ENCODE data around the gene FXR2. TPM values are rescaled to one million over a fixed set of nuclear protein-coding genes. Genes with fewer than 3 reads are reported as not detected.

The FXR2 gene
- total and polyA plus RNA-seq, 8 donors, result 30.6 to 47.5 (median 37.0) TPM

GRCh38 chr17:7634384-7634783 is 19.7 kb upstream of the FXR2 start:
- Histone ChIP-seq H3K4me3 (no peak overlapping the region), H3K27me3 (no peaks in the 10 kb centered on the region), H3K36me3 (no peaks in the 10 kb centered on the region), H3K4me1 (no peaks in the 10 kb centered on the region), H3K27ac (no peak overlapping the region), H3K9me3 (no peaks in the 10 kb centered on the region)
- ATAC-seq (peak; percentile 46), DNase-seq (peak in 2 of 4 donors; percentile 60 to 82)
- intact Hi-C loops (cut with DNase I), result loop anchor here in 1 of 2 donors (10.0 kb wide), 1 partner anchor 50 kb away; the partner anchor contains the start of genes TP53 and WRAP53
- peak in 1 of 2 donors; percentile 22 for TF ChIP-seq CTCF (IDR thresholded peaks at IDR 0.05)

- Histone ChIP-seq H3K4me3 (no peak overlapping the region), H3K4me1 (peaks cover 0 to 3% of the 10 kb centered on the region in 2 donors), H3K27me3 (no peaks in the 10 kb centered on the region), H3K9me3 (no peaks in the 10 kb centered on the region), H3K27ac (no peak overlapping the region), H3K36me3 (no peaks in the 10 kb centered on the region)
- no peak for DNase-seq
- no peak for TF ChIP-seq CTCF (IDR thresholded peaks at IDR 0.05)
- intact Hi-C loops (cut with DNase I), result loop anchor here in 1 of 2 donors (10.0 kb wide), 1 partner anchor 52 kb away; the partner anchor contains the start of genes TP53 and WRAP53
- ATAC-seq, result no peak
Observed at GRCh38 chr17:7633093-7633492, 18.4 kb upstream of the FXR2 start.

- no peaks in the 10 kb centered on the region for H3K9me3 ChIP-seq
Observed at GRCh38 chr17:7632492-7632894, 17.8 kb upstream of the FXR2 start.

GRCh38 chr17:7631398-7632380 is 17.0 kb upstream of the FXR2 start:
- no peaks in the 10 kb centered on the region for H3K36me3 ChIP-seq
- ATAC-seq (no peak), DNase-seq (no peak)
- H3K9me3 ChIP-seq, result no peaks in the 10 kb centered on the region
- peaks cover 5 to 10% of the 10 kb centered on the region in 2 donors for H3K4me1 ChIP-seq
- H3K27ac ChIP-seq, result no peak overlapping the region
- no peak for TF ChIP-seq CTCF (IDR thresholded peaks at IDR 0.05)
- intact Hi-C loops (cut with DNase I), result loop anchor here in 1 of 2 donors (10.0 kb wide), 1 partner anchor 53 kb away; the partner anchor contains the start of genes TP53 and WRAP53
- no peak overlapping the region for H3K4me3 ChIP-seq
- no peaks in the 10 kb centered on the region for H3K27me3 ChIP-seq

More at GRCh38 chr17:7632492-7632894, 17.8 kb upstream of the FXR2 start:
- Histone ChIP-seq H3K4me1 (peaks cover 0 to 6% of the 10 kb centered on the region in 2 donors), H3K27me3 (no peaks in the 10 kb centered on the region), H3K27ac (no peak overlapping the region), H3K4me3 (no peak overlapping the region), H3K36me3 (no peaks in the 10 kb centered on the region)
- no peak for DNase-seq
- intact Hi-C loops (cut with DNase I), result loop anchor here in 1 of 2 donors (10.0 kb wide), 1 partner anchor 52 kb away; the partner anchor contains the start of genes TP53 and WRAP53
- ATAC-seq, result peak; percentile 57
- TF ChIP-seq CTCF (IDR thresholded peaks at IDR 0.05), result peak; percentile 20 to 42

Measured in left lung (tissue), 10 donors.